ENCODE results near the gene POPDC3.
"Not testable (repeated sequence)": the region's sequence is repeated elsewhere in the genome, so short reads cannot be mapped to it uniquely, and the experiment has no call there.

POPDC3 gene

GRCh38 chr6:105179244-105180065 lies at the start of gene POPDC3:
Gene POPDC3, minus strand, starts transcription at chr6:105180014. Its CDS starts 18,105 bp downstream, at chr6:105161909.
- peak; percentile 47 for DNase-seq (ENCODE audit: low spot score)

- DNase-seq (ENCODE audit: low spot score) = no peak
Observed at GRCh38 chr6:105227295-105227767, 47.5 kb upstream of the POPDC3 start.

GRCh38 chr6:105226598-105227294 lies 46.9 kb upstream of the POPDC3 start:
- no peak for DNase-seq (ENCODE audit: low spot score)

- no peak for DNase-seq (ENCODE audit: low spot score)
Observed at GRCh38 chr6:105223242-105223641, 43.4 kb upstream of the POPDC3 start.

- not testable (repeated sequence) for DNase-seq (ENCODE audit: low spot score)
Observed at GRCh38 chr6:105221219-105221618, 41.4 kb upstream of the POPDC3 start.

- DNase-seq (ENCODE audit: low spot score) = no peak
Observed at GRCh38 chr6:105220186-105220585, 40.4 kb upstream of the POPDC3 start.

- DNase-seq (ENCODE audit: low spot score) = not testable (repeated sequence)
Observed at GRCh38 chr6:105219218-105219617, 39.4 kb upstream of the POPDC3 start.

- DNase-seq (ENCODE audit: low spot score) = no peak
Observed at GRCh38 chr6:105215506-105215905, 35.7 kb upstream of the POPDC3 start.

- no peak for DNase-seq (ENCODE audit: low spot score)
Observed at GRCh38 chr6:105214668-105215067, 34.9 kb upstream of the POPDC3 start.

GRCh38 chr6:105213272-105213671 lies 33.5 kb upstream of the POPDC3 start:
- no peak for DNase-seq (ENCODE audit: low spot score)

GRCh38 chr6:105212587-105212986 lies 32.8 kb upstream of the POPDC3 start:
- no peak for DNase-seq (ENCODE audit: low spot score)

GRCh38 chr6:105211831-105212230 lies 32.0 kb upstream of the POPDC3 start:
- DNase-seq (ENCODE audit: low spot score) = no peak

- no peak for DNase-seq (ENCODE audit: low spot score)
Observed at GRCh38 chr6:105210932-105211531, 31.2 kb upstream of the POPDC3 start.

- peak; percentile 70 for DNase-seq (ENCODE audit: low spot score)
Observed at GRCh38 chr6:105209950-105210706, 30.3 kb upstream of the POPDC3 start.

GRCh38 chr6:105207524-105208269 lies 27.9 kb upstream of the POPDC3 start:
- no peak for DNase-seq (ENCODE audit: low spot score)

- no peak for DNase-seq (ENCODE audit: low spot score)
Observed at GRCh38 chr6:105204768-105205167, 25.0 kb upstream of the POPDC3 start.

- DNase-seq (ENCODE audit: low spot score) = no peak
Observed at GRCh38 chr6:105204331-105204730, 24.5 kb upstream of the POPDC3 start.

- no peak for DNase-seq (ENCODE audit: low spot score)
Observed at GRCh38 chr6:105202486-105202885, 22.7 kb upstream of the POPDC3 start.

GRCh38 chr6:105200133-105200730 lies 20.4 kb upstream of the POPDC3 start:
- no peak for DNase-seq (ENCODE audit: low spot score)

GRCh38 chr6:105199711-105200110 lies 19.9 kb upstream of the POPDC3 start:
- no peak for DNase-seq (ENCODE audit: low spot score)

- DNase-seq (ENCODE audit: low spot score) = no peak
Observed at GRCh38 chr6:105196076-105196475, 16.3 kb upstream of the POPDC3 start.
